IPS DF 4.7 (cell line): ENCODE measurements around the gene KIF7.

Experiments used
- DNase-seq: peaks from one replicate; pipeline ENCODE4 v3.0.0-alpha.2; 2013; ENCODE audit warnings: low spot score; ENCODE audit errors: extremely low read depth

KIF7 gene

DNA sequence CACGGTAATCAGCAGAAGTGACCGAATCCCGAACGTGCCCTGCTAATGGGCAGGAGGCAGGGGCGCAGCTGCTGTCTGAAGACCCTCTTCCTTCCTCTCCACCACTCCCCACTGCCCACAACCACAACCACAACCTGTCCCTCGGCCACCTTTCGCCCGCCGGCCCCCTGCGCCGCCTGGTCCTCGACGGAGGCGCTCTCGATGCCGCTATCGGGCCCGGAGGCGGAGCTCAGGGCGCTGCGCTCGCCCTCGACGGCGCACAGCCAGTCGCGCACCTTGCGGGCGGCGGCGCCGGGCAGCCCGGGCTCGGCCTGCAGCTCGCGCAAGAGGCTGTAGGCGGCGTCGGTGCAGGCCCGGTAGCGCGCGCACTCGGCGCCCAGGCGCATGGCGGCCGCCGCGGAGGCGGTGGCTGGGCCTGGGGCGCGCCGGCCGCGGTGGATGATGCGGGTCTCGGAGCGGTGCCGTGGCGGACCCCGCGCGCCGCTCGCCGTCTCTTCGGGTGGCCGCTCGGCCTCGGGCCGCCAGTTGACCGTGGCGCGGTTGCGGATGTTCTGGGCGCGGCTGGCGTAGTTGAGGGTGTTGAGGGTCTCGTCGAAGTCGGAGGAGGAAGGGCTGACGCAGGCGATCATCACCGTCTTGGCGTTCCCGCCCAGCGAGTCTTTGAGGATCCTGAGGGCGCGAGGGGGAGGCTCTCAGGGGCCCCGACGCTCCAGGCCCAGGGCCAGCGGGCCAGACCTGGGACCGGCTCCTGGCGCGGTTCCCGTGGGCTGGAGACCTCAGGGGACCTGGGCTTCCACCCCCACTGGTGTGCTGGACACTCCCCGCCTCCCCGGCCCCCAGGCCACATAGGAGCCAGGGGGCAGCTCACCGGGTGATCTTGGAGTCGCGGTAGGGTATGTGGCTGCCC is 6.9 kb downstream of the KIF7 start:
- no peak for DNase-seq

DNA sequence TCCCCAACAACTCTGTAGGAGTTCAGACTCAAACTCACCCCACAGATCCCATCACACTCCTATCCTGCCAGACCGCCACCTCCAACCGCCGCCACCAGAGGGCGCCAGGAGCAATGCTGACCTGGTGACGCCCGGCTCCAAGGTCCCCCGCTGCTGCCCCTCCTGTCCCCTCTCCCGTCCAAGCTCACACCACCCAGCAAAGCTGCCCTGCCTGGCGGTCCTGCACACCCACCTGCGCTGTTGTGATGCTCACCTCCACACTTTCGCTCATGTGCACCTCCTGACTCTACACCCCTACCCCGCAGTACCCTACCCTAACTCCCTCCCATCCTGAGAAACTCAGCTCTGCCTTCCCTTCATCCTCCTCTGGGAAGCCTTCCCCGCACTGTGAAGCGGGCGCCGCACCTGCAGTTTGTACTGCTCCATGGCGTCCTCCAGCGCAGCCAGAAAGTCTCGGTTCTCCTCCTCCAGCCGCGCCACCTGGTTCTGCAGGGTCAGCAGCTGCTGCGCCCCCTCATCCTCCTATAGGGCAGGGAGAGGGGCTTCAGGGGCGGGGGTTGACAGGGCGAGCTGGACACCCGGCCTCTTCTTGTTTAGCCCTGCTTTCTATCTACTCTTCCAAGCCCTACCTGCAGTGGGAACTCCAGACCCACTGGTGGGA is 7.9 kb downstream of the KIF7 start:
- DNase-seq, result no peak

DNA sequence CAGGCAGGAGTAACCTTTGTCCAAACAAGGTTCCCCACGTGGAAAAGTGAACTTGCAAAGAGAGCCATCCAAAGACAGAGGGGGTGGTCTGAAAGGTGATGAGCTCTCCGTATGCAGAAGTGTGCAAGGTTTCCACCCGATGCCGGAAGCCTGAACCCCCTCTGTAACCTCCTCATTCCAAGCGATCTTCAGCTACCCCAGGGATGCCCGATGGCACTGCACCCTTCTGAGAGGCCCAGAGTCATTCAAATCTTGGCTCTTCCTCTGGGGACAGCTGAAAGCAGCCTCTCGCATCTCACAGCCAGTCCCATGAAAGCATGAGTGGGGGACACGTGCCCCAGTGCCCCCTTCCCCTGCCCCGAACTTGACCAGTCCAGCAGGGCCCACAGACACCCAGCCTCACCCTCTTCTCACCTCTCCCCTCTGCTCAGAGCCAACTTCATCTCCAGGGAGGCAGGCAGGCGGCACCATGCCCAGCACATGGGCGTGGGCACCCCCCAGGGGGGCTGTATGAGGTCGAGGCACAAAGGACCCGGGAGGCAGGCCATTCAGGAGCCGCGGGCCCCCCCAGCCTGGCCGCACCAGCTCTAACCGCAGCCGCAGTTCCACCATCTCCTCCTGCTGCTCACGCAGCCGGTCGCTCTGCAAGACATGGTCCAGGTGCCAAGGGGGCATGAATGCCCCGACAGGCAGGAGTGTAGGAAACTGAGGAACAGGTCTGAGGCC is 8.7 kb downstream of the KIF7 start:
- no peak for DNase-seq

DNA sequence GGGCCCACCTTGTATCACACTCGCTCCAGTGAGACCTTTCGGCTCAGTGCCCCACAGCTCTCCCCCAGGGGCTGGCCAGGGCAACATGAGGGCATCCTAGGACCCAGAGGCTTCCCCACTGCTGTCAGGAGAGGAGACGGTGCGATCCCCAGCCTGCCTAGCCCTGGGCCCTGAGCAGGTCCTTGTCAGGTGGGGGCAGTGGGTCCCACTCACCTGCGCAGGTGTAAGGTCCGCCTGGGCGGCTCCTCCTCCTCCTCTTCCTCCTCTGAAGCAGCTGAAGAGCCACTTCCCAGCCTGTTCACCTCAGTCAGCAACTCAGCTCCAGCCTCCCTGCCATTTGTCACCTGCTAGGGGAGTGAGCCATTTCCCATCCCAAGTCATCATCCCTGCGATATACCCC is 9.6 kb downstream of the KIF7 start:
- DNase-seq, result no peak

DNA sequence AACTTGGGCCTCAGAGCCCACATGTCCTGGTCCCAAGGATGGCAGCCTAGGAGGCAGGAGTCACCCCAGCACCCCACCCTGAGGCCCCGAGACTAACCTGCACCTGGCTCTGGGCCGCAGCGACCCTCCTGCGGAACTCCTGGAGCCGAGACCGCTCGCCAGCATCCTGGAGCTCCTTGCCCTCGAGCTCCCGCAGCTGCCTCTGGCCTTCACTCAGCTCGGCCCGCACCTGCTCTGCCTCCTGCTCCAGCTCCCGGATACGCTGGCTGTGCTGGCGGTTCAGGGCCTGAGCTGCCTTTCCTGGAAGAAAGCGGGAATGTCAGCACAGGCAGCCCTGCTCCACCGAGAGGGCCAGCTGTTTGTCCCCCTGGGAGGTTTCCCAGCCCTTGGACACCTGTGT is 13.2 kb downstream of the KIF7 start:
- no peak for DNase-seq

DNA sequence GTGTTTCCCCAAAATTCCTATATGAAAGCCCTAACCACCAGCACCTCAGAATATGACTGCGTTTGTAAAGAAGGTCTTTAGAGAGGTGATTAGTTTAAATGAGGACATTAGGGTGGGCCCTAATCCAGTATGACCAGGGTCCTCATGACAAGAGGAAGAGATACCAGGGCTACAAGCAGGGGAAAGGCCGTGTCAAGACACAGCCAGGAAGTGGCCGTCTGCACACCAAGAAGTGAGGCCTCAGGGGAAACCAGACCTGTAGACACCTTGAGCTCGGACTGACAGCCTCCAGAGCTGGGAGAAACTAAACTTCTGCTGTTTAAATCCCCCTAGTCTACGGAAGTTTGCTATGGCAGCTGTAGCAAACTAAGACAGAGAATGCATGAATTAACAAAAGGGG is 14.2 kb downstream of the KIF7 start:
- DNase-seq, result no peak

DNA sequence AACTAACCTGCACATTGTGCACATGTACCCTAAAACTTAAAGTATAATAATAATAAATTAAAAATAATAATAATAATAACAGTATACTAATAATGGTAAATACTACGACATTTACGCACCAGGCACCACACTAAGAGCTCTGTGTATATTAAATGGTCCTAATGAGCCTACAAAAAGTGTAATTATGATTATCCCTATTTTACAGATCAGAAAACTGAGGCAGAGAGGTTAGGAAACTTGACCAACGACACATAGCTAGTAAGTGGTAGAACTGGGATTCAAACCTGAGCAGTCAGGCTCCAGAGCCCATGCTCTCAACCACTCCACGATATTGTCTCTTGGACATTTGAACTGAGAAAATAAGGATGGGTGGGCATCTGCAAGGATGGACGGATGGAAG is 15.0 kb downstream of the KIF7 start:
- no peak for DNase-seq

DNA sequence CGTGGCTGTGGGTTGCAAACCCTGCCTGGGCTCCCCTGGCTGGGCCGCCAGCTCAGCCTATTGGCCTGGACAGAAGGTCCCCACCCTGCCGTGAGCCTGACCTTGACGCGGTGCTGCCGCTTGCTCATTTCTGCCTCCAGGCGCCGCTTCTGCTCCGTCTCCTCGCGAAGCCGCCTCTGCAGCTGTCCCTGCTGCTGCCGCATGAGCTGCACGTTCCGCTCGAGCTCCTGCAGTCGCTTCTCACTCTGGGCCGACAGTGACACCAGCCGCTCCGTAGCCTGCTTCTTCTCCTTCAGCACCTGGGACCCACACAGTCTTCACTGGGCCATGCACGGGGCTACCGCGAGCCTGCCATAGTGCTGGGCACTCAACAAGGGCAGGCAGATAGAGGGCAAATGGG is 21.7 kb downstream of the KIF7 start:
- no peak for DNase-seq

DNA sequence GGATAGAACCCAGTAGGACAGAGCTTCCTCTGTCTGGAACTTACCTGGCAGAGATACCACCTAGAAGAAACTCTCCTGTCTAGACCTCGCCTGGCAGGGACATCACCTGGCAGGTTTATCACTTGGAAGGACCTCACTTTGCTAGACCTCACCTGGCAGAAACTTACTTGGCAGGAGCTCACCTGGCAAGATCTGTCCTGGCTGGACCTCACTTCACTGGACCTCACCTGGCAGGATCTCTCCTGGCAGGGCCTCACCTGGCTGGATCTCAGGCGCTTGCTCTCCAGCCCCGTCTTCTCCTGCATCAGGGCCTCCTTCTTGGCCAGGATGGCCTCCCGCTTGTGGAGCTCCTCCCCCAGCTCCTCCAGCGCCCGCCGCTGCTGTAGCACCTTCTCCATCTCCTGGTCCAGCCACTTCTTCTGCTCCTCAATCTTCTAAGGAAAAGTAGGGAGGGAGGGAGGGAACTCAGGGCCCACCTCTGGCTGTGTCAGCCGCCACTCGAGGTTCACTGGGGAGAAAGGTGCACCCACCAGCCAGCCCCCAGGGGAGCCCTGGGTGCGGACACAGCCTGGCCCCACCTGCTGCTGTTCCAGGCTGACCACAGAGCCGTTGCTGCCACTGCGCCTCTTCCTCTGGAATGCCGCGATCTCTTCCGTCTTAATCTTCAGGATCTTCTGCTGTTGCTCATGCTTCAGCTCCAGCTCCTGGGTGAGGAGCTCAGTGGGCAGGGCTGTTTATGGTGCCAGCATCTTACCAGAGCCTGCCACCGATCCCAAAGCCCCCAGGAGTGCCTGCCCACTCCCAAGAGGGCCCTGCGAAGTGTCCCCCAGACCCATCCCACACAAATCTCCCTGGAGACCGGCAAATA is 22.5 kb downstream of the KIF7 start:
- DNase-seq, result no peak

DNA sequence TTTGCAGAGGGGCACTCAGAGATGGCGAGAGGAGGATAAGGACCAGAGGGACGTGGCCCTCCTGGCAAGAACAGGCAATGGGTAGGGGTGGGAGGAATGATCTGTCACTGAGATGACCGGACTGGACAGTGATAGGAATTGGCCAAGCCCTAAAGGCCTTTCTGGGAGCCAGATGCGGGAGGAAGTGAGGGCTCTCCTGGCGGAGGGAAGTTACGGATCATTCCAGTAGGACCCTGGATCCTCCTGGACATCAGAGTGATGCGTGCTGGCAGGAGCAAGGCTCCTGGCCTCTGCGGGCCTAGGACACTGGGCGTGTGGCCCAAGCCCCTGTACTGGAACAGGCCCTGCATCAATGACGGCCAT is 23.4 kb downstream of the KIF7 start:
- DNase-seq, result no peak

DNA sequence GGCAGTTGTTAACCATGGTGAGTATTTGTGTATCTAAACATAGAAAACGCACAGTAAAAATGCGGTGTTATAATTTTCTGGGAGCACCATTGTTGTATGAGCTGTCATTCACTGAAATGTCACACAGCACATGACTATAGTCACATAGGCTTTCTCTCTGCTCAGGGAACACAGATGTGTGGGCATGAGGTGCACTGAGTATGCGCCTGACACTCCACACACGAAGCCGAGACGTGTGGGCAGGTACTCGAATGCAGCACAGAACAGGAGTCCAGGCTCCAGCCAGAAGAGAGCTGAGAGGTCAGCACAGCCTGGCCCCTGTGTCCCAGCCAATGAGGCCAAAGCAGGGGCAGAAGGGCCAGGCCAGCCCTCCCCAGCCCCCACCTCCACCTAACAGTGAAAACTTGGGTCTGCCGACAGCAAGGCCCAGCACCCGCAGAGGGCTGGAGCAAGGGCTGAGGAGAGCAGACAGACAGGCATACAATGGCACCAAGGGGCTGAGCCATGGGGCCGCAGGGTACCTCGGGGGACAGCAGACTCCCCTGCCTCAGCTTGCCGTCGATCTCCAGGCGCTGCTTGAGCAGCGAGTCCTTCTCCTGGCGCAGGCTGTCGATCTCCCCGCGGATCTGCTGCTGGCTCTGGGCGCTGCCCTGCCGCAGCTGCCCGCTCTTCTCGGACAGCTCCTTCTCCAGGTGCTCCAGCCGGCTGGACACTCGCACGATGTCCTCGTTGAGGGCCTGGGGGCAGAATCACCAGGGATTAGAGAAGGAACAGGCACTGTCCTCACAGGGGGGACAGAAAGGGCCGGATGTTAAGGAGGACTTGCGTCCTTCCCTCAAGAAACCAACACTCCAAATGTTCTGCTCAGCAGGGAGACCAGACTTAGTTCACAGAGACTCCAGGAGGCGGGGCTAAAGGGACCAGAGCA is 24.0 kb downstream of the KIF7 start:
- no peak for DNase-seq

DNA sequence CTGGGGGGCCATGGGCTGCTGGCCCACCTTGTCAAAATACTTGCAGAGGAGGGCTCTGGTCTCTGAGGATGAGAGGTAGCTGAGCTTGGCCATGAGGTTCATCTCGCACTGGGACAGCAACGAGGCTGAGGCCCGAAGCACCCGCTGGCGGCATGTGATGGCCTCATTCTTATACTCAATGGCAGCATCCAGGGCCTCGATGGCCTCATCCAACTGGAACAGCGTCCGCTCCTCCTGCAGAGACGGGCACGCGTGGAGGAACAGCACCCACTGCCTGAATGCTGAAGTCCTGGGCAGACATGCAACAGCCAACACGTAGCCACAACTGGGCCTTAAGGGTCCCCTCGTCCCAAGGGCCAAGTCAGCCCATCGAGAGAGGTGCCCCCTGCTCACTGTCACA is 25.0 kb downstream of the KIF7 start:
- no peak for DNase-seq

DNA sequence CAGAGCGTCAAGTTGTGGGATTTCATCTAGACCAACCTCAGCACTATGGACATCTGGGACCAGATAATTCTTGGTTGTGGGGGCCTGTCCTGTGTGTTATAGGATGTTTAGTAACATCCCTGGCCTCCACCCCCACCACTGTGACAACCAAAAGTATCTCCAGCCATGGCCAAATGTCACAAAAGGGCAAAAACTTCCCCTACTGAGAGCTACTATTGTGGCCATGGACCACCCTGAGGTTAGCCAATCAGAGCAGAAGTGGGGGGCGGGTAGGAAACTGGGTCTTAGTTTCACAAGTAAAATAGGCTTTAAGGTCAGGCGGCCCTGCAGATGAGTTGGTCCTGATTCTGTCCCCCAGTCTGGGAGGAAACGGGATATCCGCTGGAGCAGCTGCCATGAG is 25.4 kb downstream of the KIF7 start:
- DNase-seq, result no peak

DNA sequence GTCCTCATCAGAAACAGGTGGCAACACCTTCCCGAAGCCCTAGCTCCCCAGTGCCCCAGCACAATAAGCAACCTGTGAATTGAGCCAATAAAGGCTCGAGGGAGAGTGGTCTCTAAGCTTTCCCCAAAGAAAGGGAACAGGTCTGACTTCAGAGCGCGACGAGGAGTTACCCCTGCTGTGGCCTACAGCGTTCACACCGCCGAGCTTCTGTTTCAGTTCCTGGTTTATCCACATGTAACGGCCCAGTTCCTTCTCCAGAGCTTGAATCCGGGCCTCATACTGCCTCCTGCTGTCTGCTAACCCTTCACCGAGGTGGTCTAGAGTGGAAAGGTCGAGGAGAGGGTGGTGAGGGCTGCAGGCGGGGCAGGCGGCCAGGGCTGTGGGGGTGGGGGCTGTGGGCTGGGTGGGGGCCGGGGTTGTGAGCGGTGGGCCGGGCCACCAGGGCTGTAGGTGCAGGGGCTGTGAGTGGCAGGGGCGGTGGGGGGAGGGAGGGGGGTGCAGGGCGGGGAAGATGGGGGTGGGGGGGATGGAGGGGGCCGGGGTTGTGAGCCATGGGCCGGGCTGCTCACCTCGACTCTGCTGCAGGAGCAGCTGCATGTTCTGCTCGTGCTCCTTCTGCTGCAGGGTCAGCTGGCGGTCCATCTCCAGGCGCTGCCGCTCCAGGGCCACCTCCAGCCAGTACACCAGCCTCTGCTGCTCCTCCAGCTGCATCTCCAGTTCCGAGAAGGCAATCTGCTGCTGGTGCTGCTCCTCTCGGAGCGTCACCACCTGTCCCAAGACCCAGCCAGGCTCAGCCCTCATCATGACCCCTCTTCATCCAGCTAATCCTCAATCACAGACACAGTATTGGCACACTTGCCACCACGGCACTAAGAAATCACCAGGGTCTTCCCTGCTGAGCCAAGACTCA is 26.2 kb downstream of the KIF7 start:
- no peak for DNase-seq

DNA sequence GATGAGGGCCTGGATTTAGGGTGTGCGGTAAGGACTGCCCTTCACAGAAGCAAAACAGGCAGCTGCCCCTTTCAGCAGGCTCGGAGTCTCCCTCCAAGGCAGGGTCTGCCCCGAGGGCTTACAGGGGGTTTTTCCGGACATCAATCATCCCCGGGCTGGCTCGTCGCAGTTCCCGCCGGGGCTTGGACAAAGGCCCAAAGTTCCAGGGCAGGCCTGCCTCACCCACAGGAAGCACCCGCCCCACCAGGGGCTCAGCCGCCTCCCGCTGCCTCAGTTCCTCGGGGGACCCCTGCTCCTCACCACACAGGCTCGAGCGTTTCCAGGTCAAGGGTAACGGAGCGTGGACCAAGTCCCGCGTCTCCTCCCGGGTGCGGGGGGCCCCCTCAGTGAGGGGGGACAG is 27.0 kb downstream of the KIF7 start:
- no peak for DNase-seq

DNA sequence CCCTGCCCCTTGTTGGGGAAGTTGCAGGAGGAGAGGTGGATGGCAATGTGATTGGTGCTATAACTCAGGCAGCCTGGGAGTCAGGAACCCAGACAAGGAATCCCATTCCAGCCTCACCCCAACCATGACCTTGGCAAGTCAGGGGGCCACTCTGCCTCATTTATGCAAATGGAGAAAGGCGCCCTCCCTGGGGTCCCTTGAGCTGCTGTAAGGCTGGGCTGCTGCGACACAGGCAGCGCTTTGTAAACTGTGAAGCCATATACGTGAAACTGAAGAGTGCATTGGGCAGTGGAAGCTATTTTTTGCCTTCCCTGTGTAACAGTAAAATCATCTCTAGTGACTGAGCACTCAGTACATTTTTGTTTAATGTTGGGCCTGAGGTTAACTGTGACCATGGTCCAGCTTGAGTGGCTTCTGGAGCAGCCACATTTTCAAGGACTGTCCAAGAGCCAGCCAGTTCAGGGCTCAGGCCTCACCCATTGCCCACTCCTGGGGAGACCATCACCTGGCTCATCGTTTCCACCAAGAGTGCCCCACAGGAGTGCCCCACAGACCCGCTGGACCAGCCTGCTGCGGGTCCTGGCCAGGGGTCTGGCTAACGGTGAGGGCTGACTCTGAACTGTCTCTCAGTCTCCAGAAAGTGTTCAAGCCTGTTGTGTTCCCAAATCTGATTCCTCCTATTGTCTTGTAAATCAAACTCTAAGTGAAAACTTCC is 27.9 kb downstream of the KIF7 start:
- no peak for DNase-seq

DNA sequence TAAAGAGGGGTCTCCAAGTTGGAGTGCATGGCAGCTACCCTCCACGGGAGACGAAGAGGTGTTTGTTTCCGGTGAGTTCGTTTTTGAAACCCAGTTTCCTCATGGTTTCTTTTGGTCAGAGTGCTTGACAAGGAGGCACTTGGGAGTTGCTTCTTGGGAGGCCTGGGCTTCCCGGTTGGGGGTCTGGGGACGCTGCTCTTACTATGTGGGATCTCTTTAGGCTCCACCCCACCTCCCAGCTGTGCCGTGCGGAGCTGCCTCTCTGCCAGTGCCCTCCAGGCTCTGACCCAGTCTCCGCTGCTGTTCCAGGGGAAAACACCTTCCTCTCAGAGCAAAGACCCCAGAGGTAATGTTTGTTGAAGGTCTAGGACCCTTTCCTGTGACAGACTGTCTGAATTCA is 29.6 kb downstream of the KIF7 start:
- no peak for DNase-seq

DNA sequence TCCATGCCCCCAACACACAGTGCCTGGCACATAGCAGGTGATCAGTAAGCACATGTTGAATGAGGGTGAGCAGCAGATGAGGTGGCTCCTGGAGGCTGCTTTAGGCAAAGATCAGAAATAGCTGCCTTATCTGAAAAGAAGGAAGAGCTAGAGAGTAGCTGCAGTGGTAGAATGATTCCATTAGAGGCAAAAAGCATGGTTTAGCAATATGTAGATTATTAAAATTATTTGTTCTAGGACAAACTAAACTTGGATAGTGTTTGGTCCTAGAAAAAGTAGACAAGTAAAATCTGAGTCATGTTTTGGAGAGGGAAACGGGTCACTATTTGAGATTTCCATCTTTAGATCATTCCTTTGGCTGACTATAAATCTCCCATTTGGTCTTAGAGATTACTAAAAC is 32.1 kb downstream of the KIF7 start:
- no peak for DNase-seq

DNA sequence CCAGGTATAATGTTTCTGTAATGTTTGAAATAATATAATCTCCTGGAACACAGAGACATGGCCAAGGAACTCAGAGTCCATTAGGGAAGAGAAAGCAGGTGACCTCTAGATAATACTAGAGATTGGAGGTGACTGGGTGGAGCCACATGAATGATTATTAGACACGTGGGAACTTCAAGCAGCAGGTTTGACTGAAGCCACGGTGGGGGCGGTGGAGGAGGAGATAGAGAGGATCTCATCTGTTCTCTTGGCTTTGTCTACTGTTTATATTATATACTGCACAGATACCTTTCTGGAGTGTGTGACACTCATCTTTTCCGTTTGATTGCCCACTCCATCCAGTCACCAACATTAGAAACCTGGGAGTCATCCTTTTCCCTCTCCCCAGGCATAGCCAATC is 33.7 kb downstream of the KIF7 start:
- DNase-seq, result no peak
